LNCAP (cell line): ENCODE measurements around the gene PPEF1.

Experiments
- TF ChIP-seq, protein P1 (sequence below): fragments of 450-650 bp; IDR thresholded peaks from 2 replicates; pipeline ENCODE4 v1.5.1; 2017; ENCODE audit warnings: mild to moderate bottlenecking

Gene PPEF1

DNA sequence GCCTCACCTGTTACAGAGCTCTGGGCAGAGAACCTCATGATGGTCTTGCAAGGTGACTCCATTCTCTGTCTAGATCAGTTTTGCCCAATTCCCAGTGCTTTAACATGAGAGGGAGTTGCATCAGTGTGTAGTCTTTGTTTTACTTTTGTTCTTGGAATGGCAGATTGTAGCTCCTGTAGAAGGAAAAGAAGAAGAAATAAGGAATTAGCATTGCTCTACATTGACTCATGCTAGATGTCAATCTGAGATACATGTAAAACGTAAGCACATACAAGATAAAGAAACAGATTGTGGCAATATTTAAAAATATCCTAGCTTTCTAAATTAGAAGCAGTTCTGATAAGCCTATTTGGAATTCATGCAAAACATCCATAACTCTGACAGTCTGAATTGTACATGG, 16.0 kb upstream of the PPEF1 start:
- TF ChIP-seq, protein P1, sequence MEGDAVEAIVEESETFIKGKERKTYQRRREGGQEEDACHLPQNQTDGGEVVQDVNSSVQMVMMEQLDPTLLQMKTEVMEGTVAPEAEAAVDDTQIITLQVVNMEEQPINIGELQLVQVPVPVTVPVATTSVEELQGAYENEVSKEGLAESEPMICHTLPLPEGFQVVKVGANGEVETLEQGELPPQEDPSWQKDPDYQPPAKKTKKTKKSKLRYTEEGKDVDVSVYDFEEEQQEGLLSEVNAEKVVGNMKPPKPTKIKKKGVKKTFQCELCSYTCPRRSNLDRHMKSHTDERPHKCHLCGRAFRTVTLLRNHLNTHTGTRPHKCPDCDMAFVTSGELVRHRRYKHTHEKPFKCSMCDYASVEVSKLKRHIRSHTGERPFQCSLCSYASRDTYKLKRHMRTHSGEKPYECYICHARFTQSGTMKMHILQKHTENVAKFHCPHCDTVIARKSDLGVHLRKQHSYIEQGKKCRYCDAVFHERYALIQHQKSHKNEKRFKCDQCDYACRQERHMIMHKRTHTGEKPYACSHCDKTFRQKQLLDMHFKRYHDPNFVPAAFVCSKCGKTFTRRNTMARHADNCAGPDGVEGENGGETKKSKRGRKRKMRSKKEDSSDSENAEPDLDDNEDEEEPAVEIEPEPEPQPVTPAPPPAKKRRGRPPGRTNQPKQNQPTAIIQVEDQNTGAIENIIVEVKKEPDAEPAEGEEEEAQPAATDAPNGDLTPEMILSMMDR, result no peak

DNA sequence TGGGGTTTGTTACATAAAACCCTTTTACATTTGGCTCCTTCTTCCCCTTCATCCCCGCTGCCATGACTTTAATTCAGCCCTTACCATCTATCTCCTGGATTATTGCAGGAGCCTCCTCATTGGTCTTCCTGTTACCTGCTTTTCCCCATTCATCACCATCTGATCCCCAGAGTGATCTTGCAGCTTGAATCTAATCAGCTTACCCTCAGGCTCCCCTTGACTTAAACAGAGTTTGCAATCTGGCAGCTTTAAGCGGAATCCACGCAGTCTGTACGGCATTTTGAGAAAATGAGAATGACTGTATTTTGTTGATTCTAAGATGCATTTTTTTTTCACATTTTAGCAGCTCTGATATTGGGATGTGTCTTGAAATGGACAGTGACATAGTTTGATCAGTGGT, 14.9 kb upstream of the PPEF1 start:
- TF ChIP-seq, protein P1, result no peak

DNA sequence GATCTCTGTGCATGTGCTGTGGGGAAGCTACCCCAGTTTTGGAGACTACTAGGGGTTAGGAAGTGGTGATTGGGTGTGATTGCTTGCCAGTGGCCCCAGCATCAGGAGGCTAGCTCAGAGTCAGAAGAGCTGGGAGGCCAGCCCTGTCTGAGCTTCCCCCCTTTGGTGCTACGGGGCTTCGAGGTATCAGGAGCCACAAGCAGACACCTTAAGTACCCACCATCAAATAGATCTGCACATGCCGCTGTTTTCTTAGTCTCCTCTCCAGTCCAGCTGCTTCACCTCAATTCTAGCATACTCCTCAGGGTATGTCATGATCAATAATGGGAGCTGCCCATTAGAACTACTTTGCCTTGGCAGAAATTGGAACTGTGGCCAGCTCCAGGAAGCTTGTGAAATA, 10.8 kb upstream of the PPEF1 start:
- TF ChIP-seq, protein P1, result no peak

DNA sequence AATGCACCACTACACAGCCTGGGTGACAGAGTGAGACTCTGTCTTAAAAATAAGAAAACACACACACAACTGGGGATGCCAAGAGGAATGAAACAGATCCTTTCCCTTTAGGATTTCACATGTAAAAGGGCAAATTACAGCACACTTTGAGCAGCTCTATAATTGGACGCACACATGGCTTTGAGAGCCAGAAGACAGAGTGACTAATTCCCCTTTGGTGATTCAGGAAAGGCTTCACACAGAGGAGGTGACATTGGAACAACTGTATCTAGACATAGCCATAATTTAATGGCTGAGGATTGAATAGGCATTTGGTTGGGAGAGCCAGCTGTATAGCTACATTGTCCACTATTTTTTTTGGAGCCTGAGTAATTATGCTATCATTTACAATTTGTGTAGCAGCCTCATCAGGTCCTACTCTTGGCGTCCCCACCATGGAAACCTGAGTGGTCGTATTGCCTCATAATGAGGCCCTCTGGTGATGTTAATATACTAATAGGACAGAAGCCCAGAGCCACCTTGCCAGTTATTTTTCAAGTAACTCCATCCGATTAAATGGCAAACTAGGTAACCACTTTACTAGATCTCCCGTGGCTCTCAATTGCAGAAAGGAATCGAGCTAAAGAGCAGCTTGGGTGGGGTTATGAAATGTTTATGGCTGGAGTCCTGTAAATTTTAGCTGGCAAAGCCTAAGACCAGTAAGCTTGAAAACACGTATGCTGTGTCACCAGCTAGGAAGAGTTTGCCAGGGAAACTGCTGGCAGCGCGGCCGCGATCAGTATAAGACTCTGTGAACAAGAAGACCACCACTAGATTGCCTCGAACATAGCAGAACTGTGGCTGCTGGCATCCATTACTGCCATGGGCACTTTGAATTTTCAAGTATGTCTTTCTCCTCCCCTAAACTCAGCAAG, 8.5 kb upstream of the PPEF1 start:
- TF ChIP-seq, protein P1, result no peak

DNA sequence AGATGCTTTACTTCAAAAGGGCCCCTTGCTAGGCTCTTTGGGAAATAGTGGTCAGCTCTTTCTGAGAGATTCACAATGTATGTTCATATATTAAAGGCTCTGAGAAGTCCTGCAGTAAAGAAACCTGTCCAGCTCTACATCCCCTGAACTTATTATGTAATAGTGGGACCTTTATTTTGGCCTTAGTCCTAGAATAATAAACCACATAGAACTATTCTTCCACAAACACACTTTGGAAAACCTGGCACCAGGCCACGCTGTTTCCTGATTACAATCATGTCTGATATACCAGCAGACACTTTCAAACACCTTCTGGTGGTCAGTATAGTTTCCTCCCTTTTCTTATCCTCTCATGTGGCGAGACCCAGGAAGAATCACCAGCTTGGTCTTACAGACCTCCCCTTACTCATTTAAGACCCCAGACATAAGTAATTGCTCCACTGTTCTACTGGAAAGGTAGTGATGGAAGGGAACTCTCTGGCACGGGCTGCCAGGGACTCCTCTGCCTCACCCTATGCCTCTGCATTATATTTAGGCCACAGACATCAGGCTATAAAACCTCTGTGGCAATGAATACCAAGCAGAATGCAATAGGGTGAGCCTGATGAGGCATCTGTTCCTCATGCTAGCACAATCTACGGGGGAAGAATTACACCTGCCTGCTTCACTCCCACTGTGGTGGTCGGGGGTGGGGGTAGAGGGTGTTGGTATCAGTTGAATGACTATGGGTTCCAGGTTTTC, 5.7 kb upstream of the PPEF1 start:
- TF ChIP-seq, protein P1, result no peak

DNA sequence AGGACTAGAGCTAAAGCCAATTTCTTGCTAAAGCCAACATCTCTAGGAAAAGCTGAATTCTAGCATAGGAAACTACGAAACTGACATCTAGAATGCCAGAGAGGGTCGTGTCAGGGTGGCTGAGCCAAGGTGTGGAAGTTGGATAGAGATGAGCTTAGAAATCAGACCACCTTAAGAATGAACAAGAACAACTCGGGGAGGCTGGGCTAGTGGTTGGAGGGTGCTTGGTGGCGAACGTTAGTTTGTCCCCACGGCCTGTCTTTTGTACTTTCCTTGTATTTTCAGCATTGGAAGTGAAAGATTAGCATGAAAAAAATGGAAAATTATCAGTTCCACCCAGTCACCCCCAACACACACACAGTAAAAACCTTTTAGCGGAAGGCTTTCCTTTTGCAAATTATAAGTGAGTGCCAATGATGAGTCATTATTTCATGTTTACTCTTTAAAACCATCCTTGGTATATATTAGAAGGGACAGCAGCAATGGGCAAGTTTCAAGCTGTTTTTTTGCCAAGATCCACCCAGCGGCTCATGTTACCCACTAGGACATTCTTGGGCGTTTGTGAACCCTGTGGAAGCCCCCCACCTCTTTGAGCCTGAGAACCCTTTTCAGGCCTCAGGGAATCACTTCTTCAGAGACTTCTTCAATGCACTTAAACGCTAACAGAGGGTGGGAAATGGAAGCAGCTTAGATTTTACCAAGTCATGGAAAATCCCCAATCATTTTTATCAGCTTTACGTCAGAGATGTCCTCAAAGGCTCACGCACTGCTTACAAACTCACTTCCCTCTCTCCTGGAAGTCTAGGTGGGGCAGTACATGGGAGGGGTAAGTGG, 4.9 kb upstream of the PPEF1 start:
- TF ChIP-seq, protein P1, result no peak

DNA sequence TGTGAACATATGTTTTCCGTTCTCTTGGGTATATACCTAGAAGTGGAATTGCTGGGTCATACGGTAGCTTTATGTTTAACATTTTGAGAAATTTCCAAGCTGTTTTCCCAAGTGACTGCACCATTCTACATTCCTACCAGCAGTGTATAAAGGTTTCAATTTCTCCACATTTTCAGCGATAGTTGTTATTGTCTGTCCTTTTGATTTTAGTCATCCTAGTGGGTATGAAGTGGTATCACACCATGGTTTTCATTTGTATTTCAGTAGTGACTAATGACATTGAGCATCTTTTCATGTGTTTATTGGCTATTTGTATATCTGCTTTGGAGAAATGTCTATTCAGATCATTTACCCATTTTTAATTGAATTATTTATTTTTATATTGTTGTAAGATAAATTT, 2.4 kb downstream of the PPEF1 start:
- TF ChIP-seq, protein P1, result no peak
